ENCODE data around the gene HMG20A. TPM values are rescaled to one million over a fixed set of nuclear protein-coding genes. Genes with fewer than 3 reads are reported as not detected.

The HMG20A gene
- total RNA-seq, 1 donor from 2014 or later: 58.4 TPM

Other genes with a start within 250 kb of the HMG20A start
- gene PEAK1, start 784 bp upstream of the HMG20A start, total RNA-seq: 53.7 TPM
- gene LINGO1, start 212.0 kb downstream of the HMG20A start, total RNA-seq: 1.7 TPM

All from ureter (tissue), 1 donor.